Fibroblast of pulmonary artery (primary cell): ENCODE data around the gene ZNF382.

Experiments used
- DNase-seq: peaks from one replicate; pipeline ENCODE4 v3.0.0-alpha.2; 2010; ENCODE audit warnings: low read depth
- H3K4me3 ChIP-seq: replicated peaks from 2 replicates; pipeline ENCODE4 v1.5.1; 2011; ENCODE audit warnings: low read depth, mild to moderate bottlenecking, control low read depth, low read length, moderate library complexity
- TF ChIP-seq, protein P1 (sequence below): IDR thresholded peaks from 2 replicates; pipeline ENCODE4 v1.5.1; 2011; ENCODE audit warnings: mild to moderate bottlenecking, control low read depth, low read length, inconsistent platforms; ENCODE audit errors: missing control alignments

ZNF382 gene

DNA sequence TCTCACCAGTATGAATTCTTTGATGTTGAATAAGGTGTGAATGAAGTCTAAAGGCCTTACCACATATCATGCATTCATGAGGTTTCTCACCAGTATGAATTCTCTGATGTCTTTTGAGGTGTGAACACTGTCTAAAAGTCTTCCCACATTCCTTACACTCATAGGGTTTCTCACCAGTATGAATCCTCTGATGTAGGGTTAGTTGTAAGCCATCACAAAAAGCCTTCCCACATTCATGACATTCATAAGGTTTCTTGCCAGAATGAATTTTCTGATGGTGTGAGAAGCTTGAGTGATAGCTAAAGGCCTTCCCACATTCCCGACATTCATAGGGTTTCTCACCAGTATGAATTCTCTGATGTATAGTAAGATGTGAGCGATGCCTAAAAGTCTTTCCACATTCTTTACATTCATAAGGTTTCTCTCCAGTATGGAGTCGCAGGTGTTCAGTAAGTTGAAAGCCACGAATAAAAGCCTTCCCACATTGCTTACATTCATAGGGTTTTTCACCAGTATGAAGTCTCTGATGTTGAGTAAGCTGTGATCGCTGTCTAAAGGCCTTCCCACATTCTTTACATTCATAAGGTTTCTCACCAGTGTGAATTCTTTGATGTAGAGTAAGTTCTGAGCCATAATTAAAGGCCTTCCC is 33.9 kb downstream of the ZNF382 start:
- peak; percentile 7 for DNase-seq
- TF ChIP-seq, protein P1, sequence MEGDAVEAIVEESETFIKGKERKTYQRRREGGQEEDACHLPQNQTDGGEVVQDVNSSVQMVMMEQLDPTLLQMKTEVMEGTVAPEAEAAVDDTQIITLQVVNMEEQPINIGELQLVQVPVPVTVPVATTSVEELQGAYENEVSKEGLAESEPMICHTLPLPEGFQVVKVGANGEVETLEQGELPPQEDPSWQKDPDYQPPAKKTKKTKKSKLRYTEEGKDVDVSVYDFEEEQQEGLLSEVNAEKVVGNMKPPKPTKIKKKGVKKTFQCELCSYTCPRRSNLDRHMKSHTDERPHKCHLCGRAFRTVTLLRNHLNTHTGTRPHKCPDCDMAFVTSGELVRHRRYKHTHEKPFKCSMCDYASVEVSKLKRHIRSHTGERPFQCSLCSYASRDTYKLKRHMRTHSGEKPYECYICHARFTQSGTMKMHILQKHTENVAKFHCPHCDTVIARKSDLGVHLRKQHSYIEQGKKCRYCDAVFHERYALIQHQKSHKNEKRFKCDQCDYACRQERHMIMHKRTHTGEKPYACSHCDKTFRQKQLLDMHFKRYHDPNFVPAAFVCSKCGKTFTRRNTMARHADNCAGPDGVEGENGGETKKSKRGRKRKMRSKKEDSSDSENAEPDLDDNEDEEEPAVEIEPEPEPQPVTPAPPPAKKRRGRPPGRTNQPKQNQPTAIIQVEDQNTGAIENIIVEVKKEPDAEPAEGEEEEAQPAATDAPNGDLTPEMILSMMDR, result no peak
- H3K4me3 ChIP-seq, result no peak overlapping the region

DNA sequence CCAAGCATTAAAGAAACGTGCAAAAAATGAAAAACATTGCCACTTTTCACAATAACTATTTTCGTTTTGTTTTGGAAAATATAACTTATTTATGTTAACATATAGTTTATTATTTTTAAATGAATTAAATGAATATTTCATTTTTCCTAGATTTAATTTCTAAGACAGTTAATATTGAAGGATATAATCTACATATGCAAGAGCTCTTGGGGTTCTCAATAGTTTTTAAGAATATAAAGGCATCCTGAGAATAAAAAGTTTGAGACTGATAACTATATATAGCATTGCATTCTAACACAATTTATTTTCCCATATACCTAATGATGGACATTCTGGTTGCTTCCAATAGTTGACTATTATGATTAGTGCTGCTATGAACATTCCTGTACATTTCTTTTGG is 41.6 kb downstream of the ZNF382 start:
- DNase-seq, result no peak
- TF ChIP-seq, protein P1, result no peak
- no peak overlapping the region for H3K4me3 ChIP-seq

DNA sequence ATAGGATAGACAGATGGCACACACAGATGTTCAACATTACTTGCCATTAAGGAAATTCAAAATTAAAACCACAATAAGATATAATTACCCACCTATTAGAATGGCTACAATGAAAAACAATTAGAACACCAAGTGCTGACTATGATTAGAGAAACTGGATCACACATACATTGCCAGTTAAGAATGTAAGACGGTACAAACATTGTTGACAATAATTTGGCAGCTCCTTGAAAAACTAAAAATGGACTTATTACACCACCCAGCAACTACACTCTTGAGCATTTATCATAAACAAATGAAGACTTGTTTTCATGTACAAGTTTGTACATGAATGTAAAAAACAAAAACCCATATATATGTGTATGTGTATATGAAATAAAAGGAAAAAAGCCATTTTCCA is 47.8 kb downstream of the ZNF382 start:
- no peak overlapping the region for H3K4me3 ChIP-seq
- TF ChIP-seq, protein P1, result no peak
- DNase-seq, result no peak

DNA sequence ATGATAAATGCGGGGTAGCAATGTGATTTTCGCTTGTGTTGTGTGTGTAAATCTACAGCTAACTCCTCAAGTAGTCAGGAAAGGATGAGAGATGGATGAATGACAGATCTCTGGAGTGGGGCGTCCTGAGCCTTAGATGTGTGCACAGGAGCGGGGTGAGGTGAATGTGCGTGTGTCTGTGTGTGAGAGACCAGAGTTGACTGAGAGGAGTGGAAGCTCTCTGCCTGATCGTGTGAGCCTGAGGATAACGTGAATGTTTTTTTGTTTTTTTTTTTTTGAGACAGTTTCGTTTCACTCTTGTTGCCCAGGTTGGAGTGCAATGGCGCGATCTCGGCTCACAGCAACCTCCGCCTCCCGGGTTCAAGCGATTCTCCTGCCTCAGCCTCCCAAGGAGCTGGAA is 60.7 kb downstream of the ZNF382 start:
- TF ChIP-seq, protein P1, result no peak
- DNase-seq, result no peak
- H3K4me3 ChIP-seq, result peak overlapping the region; percentile 98

DNA sequence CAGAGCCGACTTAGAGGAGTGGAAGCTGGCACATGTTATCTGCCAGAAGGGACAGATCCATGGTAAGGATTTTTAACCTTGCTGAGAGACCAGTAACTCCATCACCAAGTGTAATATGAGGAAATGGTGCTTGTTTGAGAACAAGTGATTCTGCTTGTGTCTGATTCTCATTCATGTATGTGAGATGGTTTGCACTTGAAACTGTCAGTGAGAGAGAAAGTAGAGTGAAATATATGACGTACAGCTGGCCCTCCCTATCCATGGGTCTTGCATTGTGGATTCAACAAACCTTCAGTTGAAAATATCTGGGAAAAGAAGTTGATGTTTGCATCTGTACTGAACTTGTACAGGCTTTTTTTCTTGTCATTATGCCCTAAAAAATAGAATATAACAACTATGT is 63.5 kb downstream of the ZNF382 start:
- TF ChIP-seq, protein P1, result no peak
- H3K4me3 ChIP-seq, result no peak overlapping the region
- no peak for DNase-seq

DNA sequence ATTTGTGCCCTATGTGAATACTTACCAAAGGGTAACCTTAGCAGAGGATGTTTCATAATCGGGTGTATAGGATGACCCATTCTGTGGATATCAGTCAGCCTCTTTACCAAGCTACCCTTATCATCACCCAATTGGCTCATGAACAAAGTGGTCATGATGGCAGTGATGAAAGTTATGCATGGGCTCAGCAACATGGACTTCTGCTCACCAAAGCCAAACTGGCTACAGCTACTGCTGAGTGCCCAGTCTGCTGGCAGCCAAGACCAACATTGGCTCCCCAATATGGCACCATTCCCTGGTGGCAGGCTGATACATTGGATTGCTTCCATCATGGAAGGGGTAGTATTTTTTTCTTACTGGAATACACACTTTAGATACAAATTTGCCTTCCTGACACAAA is 67.3 kb downstream of the ZNF382 start:
- no peak overlapping the region for H3K4me3 ChIP-seq
- no peak for DNase-seq
- TF ChIP-seq, protein P1, result no peak

DNA sequence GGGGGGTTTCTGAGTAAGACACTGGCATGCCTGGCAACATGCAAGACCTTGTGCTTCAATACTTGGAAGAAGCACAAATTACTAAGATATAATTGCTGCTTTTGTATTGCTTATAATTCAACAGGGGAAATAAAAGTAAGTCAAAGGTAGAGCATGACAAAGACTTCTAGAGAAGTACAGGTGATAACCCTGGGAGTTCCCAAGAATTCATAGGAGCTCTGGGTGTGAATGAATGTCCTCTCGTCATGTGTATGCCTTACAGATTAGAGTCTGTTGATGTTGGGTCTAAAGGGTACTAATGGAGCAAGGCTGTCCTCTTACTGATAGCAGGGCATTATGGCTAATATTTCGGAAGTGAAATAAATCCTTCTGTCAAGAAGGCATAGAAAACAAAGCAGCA is 69.1 kb downstream of the ZNF382 start:
- no peak overlapping the region for H3K4me3 ChIP-seq
- TF ChIP-seq, protein P1, result no peak
- DNase-seq, result no peak
